GM12874 (cell line): ENCODE results near the gene SAMD4B.

Experiments used
- CTCF ChIP-seq: IDR thresholded peaks from 2 replicates; pipeline ENCODE4 v1.5.1; 2011; ENCODE audit warnings: low read depth, mild to moderate bottlenecking, control low read depth, low read length, moderate library complexity; ENCODE audit not compliant: insufficient read depth

SAMD4B gene

GRCh38 chr19:39334444-39334976, 7.7 kb upstream of the SAMD4B start:
- TF ChIP-seq CTCF: no peak

GRCh38 chr19:39335168-39335548, 7.1 kb upstream of the SAMD4B start:
- no peak for TF ChIP-seq CTCF

- no peak for TF ChIP-seq CTCF
Observed at GRCh38 chr19:39336483-39336882, 5.7 kb upstream of the SAMD4B start.

GRCh38 chr19:39339674-39340073, 2.5 kb upstream of the SAMD4B start:
- no peak for TF ChIP-seq CTCF

GRCh38 chr19:39341129-39341718, 997 bp upstream of the SAMD4B start:
- TF ChIP-seq CTCF: no peak

- TF ChIP-seq CTCF: no peak
Observed at GRCh38 chr19:39342647-39343305, 555 bp downstream of the SAMD4B start.

- TF ChIP-seq CTCF: no peak
Observed at GRCh38 chr19:39345956-39346355, 3.7 kb downstream of the SAMD4B start.
